Measurements from ENCODE around the gene STK35. TPM values are rescaled to one million over a fixed set of nuclear protein-coding genes. Genes with fewer than 3 reads are reported as not detected.
A peak's percentile ranks its signal among the peaks of the same experiment; 100 is the strongest.

Gene STK35
- total and polyA plus RNA-seq, 2 of the 13 experiments (the other 11 are each of a cell fraction or from before 2014, with no cell fraction given), result 27.4 to 29.8 TPM

- peak; percentile 74; the same call in 1 of the 2 replicates for TF ChIP-seq THAP11 (CRISPR knock-in tag; IDR thresholded peaks at IDR 0.05)
- TF ChIP-seq ZNF704 (CRISPR knock-in tag; IDR thresholded peaks at IDR 0.05; ENCODE audit: borderline replicate concordance), result peak; percentile 2
- TF ChIP-seq ZNF207 (IDR thresholded peaks at IDR 0.05; ENCODE audit: borderline replicate concordance), result no peak
- TF ChIP-seq ZNF180 (CRISPR knock-in tag; IDR thresholded peaks at IDR 0.05; ENCODE audit: borderline replicate concordance, low read depth), result no peak; the same call in 1 of the 2 replicates
- TF ChIP-seq, protein P1, sequence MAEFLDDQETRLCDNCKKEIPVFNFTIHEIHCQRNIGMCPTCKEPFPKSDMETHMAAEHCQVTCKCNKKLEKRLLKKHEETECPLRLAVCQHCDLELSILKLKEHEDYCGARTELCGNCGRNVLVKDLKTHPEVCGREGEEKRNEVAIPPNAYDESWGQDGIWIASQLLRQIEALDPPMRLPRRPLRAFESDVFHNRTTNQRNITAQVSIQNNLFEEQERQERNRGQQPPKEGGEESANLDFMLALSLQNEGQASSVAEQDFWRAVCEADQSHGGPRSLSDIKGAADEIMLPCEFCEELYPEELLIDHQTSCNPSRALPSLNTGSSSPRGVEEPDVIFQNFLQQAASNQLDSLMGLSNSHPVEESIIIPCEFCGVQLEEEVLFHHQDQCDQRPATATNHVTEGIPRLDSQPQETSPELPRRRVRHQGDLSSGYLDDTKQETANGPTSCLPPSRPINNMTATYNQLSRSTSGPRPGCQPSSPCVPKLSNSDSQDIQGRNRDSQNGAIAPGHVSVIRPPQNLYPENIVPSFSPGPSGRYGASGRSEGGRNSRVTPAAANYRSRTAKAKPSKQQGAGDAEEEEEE (CRISPR knock-in tag; IDR thresholded peaks at IDR 0.05; ENCODE audit: borderline replicate concordance), result no peak
- TF ChIP-seq ARNT2 (CRISPR knock-in tag; IDR thresholded peaks at IDR 0.05; ENCODE audit: low read depth), result peak; percentile 97
- TF ChIP-seq ATF5 (CRISPR knock-in tag; IDR thresholded peaks at IDR 0.05; ENCODE audit: low read depth), result 0 out of 2 replicates have a peak, but pooled peaks have one; percentile 44
- 0 out of 2 replicates have a peak, but pooled peaks have one; percentile 90 for TF ChIP-seq AHR (CRISPR knock-in tag; IDR thresholded peaks at IDR 0.05)
- peak; percentile 95 for TF ChIP-seq MXD3 (CRISPR knock-in tag; IDR thresholded peaks at IDR 0.05)
- TF ChIP-seq MAZ (IDR thresholded peaks at IDR 0.05; ENCODE audit: borderline replicate concordance, low read depth, low read length), result no peak
- TF ChIP-seq MAZ (CRISPR knock-in tag; IDR thresholded peaks at IDR 0.05; ENCODE audit: low read depth), result peak; percentile 93
- no peak for TF ChIP-seq ZFP36 (IDR thresholded peaks at IDR 0.05; ENCODE audit: borderline replicate concordance, low read depth, low read length, partially characterized antibody)
- peak; percentile 89 for TF ChIP-seq ZNF782 (CRISPR knock-in tag; IDR thresholded peaks at IDR 0.05; ENCODE audit: borderline replicate concordance)
- TF ChIP-seq RARA (CRISPR knock-in tag; IDR thresholded peaks at IDR 0.05), result peak; percentile 66
- TF ChIP-seq, protein P2, sequence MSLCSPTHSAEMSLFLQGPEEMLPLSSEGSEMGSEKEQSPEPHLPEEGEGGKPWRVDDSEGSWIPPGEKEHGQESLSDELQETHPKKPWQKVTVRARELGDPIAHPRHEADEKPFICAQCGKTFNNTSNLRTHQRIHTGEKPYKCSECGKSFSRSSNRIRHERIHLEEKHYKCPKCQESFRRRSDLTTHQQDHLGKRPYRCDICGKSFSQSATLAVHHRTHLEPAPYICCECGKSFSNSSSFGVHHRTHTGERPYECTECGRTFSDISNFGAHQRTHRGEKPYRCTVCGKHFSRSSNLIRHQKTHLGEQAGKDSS (CRISPR knock-in tag; IDR thresholded peaks at IDR 0.05; ENCODE audit: borderline replicate concordance, low read depth), result peak; percentile 96
- TF ChIP-seq, protein P3, sequence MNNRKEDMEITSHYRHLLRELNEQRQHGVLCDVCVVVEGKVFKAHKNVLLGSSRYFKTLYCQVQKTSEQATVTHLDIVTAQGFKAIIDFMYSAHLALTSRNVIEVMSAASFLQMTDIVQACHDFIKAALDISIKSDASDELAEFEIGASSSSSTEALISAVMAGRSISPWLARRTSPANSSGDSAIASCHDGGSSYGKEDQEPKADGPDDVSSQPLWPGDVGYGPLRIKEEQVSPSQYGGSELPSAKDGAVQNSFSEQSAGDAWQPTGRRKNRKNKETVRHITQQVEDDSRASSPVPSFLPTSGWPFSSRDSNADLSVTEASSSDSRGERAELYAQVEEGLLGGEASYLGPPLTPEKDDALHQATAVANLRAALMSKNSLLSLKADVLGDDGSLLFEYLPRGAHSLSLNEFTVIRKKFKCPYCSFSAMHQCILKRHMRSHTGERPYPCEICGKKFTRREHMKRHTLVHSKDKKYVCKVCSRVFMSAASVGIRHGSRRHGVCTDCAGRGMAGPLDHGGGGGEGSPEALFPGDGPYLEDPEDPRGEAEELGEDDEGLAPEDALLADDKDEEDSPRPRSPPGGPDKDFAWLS (CRISPR knock-in tag; IDR thresholded peaks at IDR 0.05; ENCODE audit: borderline replicate concordance), result no peak
- peak; percentile 93 for TF ChIP-seq ZNF639 (CRISPR knock-in tag; conservative IDR thresholded peaks at IDR 0.05)
- no peak; the same call in 1 of the 2 replicates for TF ChIP-seq PRMT3 (CRISPR knock-in tag; IDR thresholded peaks at IDR 0.05; ENCODE audit: borderline replicate concordance, low read depth)
- peak; percentile 93 for TF ChIP-seq ZNF431 (CRISPR knock-in tag; IDR thresholded peaks at IDR 0.05; ENCODE audit: borderline replicate concordance, low read depth)
Observed at GRCh38 chr20:2101865-2102584, 398 bp downstream of the STK35 start (continued).

Data from HepG2 (cell line).